Measurements from ENCODE around the gene NPHP1. TPM values are rescaled to one million over a fixed set of nuclear protein-coding genes. Genes with fewer than 3 reads are reported as not detected.
A peak's percentile ranks its signal among the peaks of the same experiment; 100 is the strongest.
"Not testable (repeated sequence)": the region's sequence is repeated elsewhere in the genome, so short reads cannot be mapped to it uniquely, and the experiment has no call there.

Gene NPHP1
- total and polyA plus RNA-seq, 7 donors: 2.4 to 17.7 (median 10.3) TPM

DNA sequence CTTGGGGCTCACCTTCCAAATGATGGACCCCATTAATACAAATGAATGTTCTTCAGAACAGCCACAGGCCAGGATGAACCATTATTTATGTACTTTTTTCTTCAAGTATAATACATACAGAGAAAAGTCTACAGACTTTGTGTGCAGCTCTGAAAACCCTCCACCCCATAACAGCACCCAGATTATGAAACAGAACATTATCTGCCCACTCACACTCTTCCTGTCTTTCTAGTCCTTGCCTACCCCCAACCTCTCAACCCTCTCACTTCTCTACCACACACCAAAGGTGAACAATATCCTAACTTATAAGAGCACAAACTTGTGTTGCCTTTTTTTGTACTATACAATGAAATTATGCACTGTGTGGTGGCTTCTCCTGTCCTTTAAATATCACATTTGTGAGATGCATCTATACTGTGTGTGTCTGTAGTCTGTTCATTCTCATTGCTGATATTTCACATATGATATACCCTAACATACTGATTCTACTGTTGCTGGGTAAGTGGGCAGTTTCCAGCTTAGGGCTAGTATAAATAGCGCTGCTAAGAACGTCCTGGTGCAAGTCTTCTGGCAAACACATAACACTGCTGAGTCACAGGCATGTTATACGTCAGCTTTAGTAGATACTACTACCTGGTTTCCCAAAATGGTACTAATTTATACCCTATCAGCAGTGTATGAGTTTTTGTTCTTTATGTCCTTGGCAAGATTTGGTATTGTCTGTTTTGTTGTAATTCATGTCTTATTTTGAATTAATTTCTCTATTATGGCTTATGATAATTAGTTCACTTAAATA lies 1.0 kb upstream of the NPHP1 start:
- Histone ChIP-seq H3K27ac (peak overlapping the region; percentile 88), H3K4me1 (peaks cover 21% of the 10 kb centered on the region), H3K4me3 (peak overlapping the region; percentile 77), H3K36me3 (ENCODE audit: insufficient read depth in 1 of 2, low read depth in 1 of 2) (peaks cover 13 to 20% of the 10 kb centered on the region in 2 donors), H3K27me3 (ENCODE audit: insufficient read depth in 3 of 3, low read length in 2 of 3) (no peaks in the 10 kb centered on the region), H3K9me3 (no peaks in the 10 kb centered on the region)
- TF ChIP-seq, protein P1, sequence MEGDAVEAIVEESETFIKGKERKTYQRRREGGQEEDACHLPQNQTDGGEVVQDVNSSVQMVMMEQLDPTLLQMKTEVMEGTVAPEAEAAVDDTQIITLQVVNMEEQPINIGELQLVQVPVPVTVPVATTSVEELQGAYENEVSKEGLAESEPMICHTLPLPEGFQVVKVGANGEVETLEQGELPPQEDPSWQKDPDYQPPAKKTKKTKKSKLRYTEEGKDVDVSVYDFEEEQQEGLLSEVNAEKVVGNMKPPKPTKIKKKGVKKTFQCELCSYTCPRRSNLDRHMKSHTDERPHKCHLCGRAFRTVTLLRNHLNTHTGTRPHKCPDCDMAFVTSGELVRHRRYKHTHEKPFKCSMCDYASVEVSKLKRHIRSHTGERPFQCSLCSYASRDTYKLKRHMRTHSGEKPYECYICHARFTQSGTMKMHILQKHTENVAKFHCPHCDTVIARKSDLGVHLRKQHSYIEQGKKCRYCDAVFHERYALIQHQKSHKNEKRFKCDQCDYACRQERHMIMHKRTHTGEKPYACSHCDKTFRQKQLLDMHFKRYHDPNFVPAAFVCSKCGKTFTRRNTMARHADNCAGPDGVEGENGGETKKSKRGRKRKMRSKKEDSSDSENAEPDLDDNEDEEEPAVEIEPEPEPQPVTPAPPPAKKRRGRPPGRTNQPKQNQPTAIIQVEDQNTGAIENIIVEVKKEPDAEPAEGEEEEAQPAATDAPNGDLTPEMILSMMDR (IDR thresholded peaks at IDR 0.05): no peak
- no peak for DNase-seq
- WGBS, 3 donors: 12 to 31% (median 18%) methylated on average over 3 of the region's 3 CpGs
- ATAC-seq: peak; percentile 84 to 92 (median 88)
- intact Hi-C loops (cut with DNase I): loop anchor here in 1 of 2 donors (5.0 kb wide), 1 partner anchor 39 kb away; no protein-coding TSS in a partner anchor

DNA sequence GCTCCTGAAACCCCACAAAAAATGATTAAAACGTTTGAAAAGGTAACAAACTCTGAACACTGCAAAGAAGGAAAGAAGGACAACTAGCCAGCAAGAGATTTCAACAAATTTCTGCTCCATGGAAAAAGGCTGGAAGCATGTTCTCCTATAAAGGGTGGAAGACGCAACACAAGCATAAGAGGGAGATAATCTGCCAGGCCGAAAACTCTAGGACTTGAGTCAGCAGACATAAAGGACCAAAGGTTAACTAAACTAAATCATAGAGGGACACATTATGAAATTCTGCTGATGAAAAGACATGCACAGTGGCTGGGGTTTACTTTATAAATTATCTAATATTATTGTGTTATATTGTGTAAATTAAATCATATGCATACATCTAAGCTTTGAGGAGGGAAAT lies 6.8 kb downstream of the NPHP1 start:
- Histone ChIP-seq H3K9me3 (no peaks in the 10 kb centered on the region), H3K27me3 (ENCODE audit: insufficient read depth in 3 of 3, low read length in 2 of 3) (no peaks in the 10 kb centered on the region), H3K36me3 (ENCODE audit: insufficient read depth in 1 of 2, low read depth in 1 of 2) (peaks cover 2 to 5% of the 10 kb centered on the region in 2 donors), H3K27ac (peak overlapping the region; percentile 46), H3K4me1 (peaks cover 11% of the 10 kb centered on the region), H3K4me3 (no peak overlapping the region)
- ATAC-seq (peak in 1 of 4 donors; percentile 59), DNase-seq (no peak)
- intact Hi-C loops (cut with DNase I): no loop called here
- 46 to 67% (median 57%) methylated on average over 3 of the region's 3 CpGs for WGBS, 3 donors
- TF ChIP-seq, protein P1 (IDR thresholded peaks at IDR 0.05): no peak

DNA sequence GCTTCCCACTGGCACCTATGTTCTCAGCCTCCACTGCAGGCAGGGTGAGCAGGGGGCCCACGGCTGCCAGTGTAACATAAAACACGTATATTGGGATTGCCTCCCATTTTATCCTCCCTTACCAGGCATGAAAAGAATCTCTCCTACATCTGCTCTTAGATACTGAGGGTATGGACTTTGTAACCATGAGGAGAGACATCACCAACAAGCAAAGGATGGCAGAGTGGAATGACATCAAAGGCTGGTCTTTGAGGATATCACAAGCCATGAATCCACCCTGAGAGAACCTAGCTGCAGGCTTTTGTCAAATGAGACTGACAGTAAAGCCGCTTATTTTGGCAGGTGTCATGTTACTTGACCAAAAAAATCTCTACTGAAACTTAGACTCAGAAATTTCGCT lies 7.4 kb downstream of the NPHP1 start:
- WGBS, 3 donors: 25 to 45% (median 32%) methylated on average over 4 of the region's 4 CpGs
- peak overlapping the region; percentile 46 for H3K27ac ChIP-seq
- no peaks in the 10 kb centered on the region for H3K27me3 ChIP-seq (ENCODE audit: insufficient read depth in 3 of 3, low read length in 2 of 3)
- H3K36me3 ChIP-seq (ENCODE audit: insufficient read depth in 1 of 2, low read depth in 1 of 2): peaks cover 2 to 5% of the 10 kb centered on the region in 2 donors
- ATAC-seq: peak in 1 of 4 donors; percentile 48
- H3K4me1 ChIP-seq: peaks cover 11% of the 10 kb centered on the region
- DNase-seq: no peak
- intact Hi-C loops (cut with DNase I): no loop called here
- no peak overlapping the region for H3K4me3 ChIP-seq
- H3K9me3 ChIP-seq: no peaks in the 10 kb centered on the region
- TF ChIP-seq, protein P1 (IDR thresholded peaks at IDR 0.05): no peak

- H3K4me1 ChIP-seq; H3K27ac ChIP-seq; ATAC-seq; H3K4me3 ChIP-seq; DNase-seq; H3K9me3 ChIP-seq; H3K27me3 ChIP-seq (ENCODE audit: insufficient read depth in 3 of 3, low read length in 2 of 3); H3K36me3 ChIP-seq (ENCODE audit: insufficient read depth in 1 of 2, low read depth in 1 of 2); intact Hi-C loops (cut with DNase I): not testable (repeated sequence)
- WGBS, 3 donors: 95 to 96% (median 96%) methylated on average over 23 of the region's 23 CpGs
Observed at GRCh38 chr2:110190169-110190568, 14.6 kb downstream of the NPHP1 start.

GRCh38 chr2:110182449-110182848 lies 22.4 kb downstream of the NPHP1 start:
- no peaks in the 10 kb centered on the region for H3K27me3 ChIP-seq (ENCODE audit: insufficient read depth in 3 of 3, low read length in 2 of 3)
- peaks cover 19% of the 10 kb centered on the region for H3K4me1 ChIP-seq
- intact Hi-C loops (cut with DNase I): no loop called here

More at GRCh38 chr2:110182449-110182848, 22.4 kb downstream of the NPHP1 start:
- ATAC-seq: peak in 3 of 4 donors; percentile 69 to 88 (median 78)
- Histone ChIP-seq H3K9me3 (peaks cover 4% of the 10 kb centered on the region), H3K4me3 (no peak overlapping the region), H3K27ac (peak overlapping the region; percentile 76), H3K36me3 (ENCODE audit: insufficient read depth in 1 of 2, low read depth in 1 of 2) (no peaks in the 10 kb centered on the region)
- no peak for DNase-seq
- TF ChIP-seq, protein P1 (IDR thresholded peaks at IDR 0.05): no peak
- WGBS, 3 donors: 36 to 65% (median 43%) methylated on average over 2 of the region's 2 CpGs
